HPDE6-E6E7 (cell line): ENCODE data around the gene XYLT1.

ENCODE experiments used
- DNase-seq: peaks from one replicate; pipeline ENCODE4 v3.0.0; 2011; ENCODE audit warnings: missing footprints; ENCODE audit errors: extremely low spot score

XYLT1 gene

DNA sequence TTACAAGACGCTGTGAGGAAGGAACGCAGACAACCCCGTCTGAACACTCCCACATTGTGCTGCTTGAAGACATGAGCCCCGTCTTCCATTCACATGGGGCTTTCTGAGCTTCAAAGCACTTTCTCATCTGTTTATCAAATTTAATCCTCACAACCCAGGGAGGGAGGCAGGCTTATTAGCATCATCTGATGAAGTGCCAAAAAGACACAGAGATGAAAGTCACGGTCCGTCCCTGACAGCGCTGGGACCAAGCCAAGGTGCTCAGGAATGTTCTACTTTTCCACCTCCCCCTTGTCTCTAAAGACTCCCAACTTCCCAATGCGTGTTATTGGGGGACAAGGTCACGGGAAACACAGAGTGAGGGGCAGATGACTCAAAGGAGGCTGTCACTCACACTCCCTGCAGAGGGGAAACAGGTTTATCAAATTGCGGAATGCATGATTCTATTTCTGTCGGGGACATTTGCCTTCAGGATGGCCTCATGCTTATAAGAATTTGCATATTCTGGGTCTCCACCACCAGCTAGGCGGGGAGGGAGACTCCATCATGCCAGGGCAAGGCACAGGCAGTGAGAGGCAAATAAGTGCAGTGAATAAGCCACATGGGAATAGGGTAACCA is 10.7 kb downstream of the XYLT1 start:
- no peak for DNase-seq

DNA sequence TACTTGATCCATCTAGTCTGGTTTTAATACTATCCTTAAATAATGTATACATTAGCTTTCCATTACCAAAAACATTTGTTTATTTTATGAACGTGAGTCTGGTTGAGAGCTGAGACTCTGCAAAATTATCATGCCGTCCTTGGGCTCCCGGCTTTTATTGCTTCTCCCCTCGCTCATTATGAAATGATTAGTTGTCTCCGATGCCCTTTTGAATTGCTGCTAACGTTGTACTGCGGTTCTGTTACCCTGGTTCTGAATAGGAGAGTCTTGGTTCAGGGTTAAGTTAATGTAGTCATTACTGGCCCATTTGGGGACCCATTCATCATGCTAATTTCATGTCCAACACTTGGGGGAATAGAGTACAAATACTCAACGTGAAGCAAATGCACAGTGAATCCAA is 12.8 kb downstream of the XYLT1 start:
- DNase-seq = no peak

DNA sequence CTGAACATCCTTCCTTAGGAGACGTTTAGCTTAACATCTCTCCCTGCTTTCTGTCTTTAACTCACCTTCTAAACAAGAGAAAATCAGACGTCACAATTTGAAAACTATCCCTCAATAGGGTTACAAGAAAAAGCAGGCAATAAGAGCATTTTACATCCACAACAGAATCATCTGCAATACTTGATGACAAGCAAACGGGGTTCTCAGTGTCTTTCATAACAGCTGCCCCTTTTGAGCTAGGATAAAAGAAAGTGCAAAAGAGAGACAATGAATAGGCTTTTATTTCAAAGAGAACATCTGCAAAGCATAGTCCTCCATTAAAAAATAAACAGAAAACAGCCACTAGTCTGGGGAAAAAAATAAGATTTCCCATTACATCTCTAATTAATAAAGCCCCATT is 13.2 kb downstream of the XYLT1 start:
- DNase-seq = no peak

DNA sequence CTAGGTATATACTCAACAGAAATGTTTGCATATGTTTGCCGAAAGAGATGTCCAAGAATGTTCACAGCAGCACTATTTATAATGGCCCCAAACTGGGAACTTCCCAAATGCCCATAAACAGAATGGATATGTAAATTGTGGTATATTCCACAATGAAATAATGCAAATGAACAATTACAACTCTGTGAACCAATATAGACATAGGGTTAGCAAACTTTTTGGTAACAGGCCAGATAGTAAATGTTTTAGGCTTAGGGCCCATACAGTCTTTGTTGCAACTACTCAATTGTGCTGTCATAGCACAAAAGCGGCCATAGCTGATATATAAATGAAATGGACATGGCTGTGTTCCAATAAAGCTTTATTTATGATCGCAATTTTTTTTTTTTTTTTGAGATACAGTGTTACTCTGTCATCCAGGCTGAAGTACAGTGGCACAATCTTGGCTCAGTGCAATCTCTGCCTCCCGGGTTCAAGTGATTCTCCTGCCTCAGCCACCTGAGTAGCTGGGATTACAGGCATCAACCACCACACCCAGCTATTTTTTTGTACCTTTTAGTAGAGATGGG is 16.5 kb downstream of the XYLT1 start:
- DNase-seq = no peak

DNA sequence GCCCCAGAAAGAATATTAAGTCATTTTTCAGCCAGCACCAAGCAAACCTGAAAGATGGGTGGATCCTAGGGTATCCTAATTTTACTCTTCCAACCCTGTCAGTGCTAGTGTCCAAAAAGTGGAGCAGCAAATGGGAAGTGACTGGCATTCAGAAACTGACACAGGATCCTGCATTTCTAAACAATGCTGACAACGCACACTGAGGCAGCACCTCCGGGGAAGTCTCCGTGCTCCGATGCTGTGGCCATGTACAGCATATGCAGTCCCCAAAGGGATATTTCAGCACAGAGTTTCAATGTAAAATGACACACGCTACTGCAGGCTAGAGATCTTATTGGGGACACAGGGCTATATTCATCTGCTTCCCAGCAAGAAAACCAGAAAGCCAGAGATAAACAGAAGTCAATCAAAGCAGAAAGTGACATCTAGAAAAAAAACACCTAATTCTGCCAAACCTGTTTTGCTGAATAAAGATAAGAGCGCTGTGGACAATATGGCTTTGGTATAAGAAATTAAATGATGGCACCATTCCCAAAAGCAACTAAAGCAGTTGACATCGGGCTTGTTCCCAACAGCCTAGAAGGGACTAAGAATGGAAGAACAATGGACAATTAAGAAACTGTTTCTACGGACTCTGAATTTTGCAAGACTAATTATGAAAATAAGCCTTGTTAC is 17.3 kb downstream of the XYLT1 start:
- DNase-seq = no peak

DNA sequence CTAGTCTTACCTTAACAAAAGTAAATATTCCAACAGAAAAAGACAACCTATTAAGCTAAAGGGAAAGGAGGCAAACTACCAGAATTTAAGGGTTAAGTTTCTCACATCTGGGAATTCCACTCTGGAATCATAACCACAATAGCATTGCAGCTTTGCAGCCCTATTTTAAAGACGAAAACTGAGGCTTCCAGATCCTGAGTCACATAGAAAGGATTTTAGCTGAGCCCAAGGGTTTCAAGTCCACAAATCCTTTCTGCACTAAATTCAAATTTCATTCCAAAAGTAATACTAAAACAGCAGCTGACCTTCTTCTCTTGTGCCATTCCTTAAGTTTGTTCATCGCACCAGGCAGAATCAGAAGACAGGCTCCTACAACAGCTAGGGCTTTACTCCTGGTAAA is 17.8 kb downstream of the XYLT1 start:
- no peak for DNase-seq

DNA sequence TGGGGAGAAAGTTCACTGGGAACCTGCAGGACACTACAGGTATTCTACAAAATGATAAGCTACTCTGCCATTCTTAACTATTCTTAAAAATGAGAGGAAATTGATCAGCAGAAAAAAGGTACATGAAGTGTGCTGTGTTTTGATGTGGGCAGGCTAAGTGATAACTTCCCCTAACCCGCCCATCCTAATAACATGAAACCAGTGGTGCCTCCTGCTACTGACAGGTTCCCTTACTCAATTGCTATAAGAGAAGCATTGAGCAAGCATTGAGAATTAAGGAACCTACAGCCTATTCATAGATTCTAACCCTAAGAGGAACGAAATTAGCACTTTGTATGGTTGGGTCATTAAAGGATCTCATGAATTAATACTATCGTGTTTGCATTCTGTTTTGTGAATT is 18.9 kb downstream of the XYLT1 start:
- DNase-seq = no peak

DNA sequence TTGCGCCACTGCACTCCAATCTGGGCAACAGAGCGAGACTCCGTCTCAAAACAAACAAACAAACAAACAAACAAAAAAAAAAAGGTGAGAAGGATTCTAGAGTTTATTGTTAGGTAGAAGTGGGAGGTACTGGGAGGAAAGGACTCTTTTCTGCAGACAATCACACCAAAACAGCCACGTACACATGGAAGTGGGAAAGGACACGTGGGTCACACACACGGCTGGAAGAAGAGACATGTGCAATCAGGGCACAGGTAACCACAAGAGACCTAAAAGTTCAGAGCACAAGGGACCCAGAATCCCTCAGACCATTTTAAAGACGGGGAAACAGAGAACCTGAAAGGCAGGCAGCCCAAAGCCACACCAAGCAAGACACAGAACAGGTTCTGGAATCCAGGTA is 20.5 kb downstream of the XYLT1 start:
- no peak for DNase-seq

DNA sequence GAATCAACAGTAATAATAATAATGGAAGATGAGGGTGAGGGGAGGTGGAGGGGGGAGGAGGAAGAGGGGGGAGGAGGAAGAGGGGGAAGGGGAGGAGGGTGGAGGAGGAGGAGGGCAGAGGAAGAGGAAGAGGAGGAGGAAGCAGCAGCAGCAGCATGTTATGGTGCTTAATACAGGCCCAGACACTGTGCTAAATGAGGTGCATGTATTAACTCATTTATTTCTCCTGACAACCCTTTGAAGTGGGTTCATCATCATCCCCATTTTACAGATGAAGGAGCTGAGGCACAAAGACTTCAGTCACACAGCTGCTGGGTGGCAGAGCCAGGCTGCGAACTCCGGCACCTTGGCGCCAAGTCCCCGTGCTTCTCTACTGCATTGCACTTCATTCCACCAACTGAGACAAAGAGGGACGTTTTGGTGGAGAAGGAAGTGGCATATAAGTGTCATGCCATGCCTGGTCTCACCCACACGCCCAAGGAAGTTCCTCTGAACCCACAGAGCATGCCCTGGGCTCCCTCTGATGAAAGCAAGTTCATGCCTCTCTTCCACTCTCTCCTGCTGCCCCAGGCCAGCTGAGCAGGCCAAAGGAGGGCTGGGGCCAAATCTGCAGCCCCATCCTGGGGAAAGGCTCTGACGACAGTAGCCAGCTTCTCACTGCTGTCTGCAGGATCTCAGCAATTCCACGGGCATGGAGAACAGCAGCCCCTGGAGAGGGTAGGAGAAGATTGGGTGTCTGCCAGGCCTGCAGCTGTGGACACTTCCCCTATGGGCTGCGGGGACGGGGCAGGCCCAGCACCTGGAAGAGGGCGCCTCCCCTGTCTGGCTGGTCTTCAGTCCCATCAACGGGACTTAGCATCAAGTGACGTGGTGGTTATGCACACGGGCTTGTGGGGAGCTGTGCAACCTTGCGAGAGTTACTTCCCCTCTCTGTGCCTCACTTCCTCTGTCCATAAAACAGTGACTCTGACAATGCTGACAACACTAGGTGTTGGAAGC is 21.8 kb downstream of the XYLT1 start:
- DNase-seq = no peak

DNA sequence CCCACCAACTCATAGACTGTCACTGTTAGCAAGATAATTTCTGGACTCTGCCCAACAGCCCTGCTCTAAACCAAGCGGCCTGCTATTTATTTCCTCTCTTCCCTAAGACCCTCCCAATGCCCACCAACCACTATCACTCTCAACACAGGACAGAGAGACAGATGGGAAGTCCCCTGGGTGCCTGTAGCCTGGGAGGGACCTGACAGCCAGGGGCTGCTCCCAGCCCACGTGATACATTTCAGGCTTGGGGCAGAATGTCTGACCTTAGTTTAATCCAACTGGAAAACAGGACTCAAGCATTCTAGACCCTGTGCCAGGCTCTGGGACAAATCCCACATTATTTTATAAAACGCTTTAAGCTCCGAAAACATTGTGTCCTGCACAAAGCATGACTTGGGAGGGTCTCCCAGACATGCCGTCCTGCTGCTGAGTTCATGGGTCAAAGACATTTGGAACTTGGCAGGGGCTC is 23.6 kb downstream of the XYLT1 start:
- DNase-seq = no peak

DNA sequence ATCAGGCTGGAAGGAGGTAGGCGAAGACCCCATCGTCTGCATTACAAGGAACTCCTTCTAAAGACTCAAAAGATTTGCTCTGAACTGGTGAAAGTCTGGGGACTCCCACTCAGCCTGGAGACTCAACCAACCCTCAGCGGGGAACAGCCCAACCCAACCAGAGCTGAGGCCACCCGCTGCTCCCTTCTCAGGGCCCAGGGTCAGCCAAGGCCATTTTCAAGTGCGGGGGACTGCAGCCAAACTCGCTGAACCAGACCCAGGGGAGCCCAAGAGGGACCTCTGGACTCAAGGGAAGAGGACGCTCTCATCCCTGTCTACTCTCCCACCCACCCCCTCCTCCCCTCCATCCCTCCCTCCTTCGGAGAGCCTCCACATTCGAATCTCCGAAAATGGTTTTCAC is 24.1 kb downstream of the XYLT1 start:
- no peak for DNase-seq

DNA sequence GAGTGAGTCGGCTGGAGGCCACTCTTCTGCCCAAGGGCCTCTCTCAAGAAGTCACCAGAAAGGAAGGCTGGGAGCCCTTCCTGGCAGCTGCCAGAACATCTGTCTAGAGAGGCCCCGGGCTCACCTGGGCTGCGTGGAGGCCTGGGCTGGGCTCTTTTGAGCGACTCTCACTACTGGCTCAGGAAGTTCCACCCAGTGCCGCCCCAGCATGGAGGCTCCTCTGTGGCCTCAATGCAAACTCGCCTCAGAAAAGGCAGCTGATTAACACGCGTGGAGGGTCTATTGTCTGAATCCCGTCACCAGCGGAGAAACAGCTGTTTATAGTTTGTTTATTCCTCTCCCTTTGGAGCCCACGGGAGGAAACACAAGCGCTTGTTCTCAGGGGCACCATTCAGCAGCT is 25.3 kb downstream of the XYLT1 start:
- no peak for DNase-seq

DNA sequence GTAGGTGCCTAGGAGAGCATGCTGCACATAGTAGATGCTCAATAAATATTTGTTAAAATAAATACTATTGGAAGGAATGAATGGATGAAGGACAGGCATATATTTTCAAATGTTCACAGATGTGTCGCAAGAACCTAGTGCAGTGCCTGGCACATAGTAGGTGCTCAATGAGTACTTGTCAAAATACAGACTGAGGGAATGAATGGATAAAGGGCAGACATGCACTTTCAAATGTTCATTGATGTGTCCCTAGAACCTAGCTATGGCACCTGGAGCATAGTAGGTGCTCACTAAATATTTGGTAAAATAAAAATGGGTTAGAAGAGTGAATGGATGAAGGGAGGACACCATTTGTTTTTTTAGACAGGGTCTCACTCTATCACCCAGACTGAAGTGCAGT is 26.1 kb downstream of the XYLT1 start:
- no peak for DNase-seq

DNA sequence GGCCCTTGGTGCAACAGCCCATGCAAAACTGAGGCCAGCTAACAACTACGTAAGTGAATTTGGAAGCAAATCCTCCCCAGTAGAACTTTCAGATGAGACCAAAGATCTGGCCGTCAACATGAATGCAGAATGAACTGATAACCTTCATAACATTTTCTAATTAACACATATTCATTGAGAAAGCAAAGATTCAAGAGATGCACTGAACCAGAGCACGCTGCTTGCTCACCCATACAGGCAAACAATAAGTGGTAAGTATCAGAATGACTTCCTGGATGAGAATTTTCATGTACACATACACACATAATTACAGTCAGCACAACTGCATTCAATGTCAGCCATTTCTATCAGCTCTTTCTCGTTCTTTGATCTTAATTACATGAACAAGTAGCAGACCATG is 30.6 kb downstream of the XYLT1 start:
- DNase-seq = no peak

DNA sequence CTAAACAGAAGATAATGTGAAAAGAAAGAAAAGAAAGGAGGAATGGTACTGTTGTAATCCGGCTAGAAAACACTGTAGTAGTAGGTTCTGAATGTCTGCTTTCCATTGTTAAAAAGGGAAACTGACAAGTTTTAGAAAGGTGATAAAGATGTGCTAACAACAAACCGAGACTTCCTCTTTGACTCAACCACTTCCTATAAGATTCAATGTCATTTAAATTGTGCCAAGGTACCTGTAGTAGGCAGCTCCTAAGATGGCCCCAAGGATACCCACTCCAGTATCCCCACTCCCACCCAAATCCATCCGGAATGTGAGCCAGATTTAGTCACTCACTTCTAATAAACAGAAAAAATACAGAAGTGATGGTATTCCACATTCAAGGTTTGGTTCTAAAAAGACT is 31.2 kb downstream of the XYLT1 start:
- DNase-seq = no peak

DNA sequence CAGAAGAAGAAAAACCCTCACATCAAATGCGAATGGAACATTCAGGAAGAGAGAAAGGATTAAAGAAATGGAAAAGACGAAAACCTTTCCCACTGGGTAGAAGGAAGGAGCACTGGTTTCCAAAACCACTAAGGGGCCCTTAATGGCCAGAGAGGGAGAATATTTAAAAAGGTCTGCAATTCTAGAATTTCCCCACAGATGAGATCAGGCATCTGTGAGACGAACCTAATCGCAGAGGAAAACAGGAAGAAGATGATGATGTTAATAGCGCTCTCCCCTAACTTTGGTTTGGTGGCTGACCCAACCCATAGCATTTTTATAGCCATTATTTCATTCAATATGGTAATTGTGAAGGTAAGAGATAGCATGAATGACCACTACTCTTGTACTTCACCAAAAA is 32.8 kb downstream of the XYLT1 start:
- no peak for DNase-seq

DNA sequence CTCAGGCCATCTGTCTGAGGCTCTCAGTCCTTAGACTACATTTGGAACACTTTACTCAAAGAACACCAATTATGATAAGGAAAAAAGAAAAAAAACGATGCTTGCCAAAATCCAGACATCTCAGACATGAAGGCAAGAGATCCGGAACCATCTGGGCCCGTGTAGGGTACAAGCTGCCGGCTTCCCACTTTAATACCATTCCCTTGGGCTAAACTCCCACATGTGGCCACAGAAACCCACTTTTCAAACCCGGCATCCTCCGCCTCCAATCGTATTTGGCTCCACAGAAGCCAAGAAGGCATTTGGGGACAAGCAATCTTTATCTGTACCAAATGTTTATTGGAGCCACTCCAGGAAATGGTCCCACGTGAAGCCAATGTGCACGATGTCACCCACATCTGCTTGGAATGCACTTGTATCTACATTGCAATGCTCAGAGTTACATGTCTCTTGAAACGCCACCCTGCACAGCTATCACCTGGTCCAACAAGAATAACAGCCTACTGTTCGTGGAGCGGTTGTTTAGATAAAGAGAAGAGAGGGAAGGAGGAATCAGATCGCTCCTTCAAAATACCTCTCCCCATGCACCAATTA is 33.5 kb downstream of the XYLT1 start:
- no peak for DNase-seq

DNA sequence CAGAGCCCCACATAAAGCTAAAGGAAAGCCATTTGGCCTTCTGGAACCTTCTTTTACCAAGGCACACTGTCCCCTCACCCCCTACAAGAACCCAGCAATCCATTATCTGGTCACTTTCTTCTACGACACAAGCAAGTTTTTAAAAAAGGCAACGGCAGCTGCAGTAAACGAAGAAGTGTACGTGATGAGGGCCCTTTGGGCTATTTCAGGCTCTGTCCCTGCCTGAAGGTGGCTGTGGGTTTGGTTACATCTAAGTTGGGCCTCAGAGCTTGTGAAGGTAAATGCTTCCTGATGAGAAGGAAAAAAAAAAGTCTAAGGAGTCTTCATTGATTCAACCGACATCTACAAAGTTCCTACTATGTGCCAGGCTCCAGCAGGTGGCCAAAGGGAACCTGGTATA is 35.4 kb downstream of the XYLT1 start:
- DNase-seq = no peak

DNA sequence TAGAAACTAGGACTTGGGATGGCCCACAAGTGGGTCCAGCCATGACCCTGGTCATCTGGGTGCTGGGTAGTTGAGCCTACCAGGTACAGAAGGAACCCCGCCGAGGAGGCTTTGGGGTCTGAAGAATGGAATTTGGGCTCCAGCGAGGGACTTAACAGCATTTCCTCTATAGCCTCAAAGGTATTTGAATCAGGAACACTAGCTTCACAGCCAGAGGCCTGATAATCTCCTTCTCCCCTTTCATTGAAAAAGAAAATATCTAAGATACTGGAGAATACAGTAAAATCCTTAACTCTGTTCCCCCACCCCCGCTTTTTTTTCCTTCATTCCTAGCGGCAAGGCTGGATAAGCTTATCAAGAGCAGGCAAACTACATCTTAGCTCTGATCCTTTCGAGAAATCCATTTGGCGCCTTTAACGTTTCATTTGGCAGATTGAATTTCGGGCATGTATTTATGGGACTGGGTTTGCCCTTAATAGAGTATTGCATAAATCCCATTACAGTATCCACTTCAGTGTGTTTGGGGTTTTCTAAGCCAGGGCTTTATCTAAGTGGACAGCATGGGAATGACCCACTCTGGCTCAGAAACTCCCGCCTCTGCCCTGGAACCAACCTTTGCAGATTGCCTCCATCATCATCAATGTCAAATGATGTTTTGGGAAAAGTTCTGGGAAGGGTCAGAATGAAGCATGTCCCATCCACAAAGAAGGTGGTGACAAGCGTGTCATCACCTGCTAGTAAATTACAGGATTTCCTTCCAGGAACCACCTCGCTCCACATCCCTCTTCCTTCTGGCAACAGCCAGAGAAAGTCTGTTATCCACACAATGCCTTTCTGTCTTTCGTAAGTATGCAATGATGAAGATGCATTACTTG is 36.9 kb downstream of the XYLT1 start:
- DNase-seq = no peak

DNA sequence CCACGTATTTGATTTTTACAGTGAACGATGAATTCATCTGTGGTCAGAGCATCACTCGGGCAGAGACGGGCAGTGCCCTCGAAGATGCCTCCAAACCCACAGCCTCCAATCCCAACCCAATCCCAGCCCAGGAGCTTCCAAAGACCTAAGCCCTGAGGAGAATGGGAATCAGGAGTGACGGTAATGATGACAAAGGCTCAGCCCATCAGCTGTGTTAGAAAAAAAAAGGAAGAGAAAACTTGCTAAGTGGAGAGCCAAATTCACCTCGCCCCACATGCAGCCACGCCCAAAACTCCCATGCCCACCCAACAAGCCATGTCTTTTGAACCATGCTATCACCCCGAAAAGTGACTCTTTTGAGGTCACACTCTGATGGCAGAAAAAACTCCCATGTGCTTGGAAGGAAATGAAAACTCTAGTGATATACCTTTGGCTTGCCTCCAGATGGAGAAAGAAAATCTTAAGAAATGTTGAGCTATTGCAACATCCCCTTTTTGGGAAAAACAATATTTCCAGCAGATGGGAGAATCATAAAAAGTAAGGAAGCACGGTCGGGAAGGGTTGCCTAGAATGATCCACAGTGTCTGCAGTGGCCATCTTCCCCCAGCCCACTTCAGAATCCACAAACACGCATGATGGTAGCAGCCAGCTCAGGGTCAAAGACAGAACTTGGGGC is 37.7 kb downstream of the XYLT1 start:
- no peak for DNase-seq
